Neuron (in vitro differentiated cells): ENCODE measurements around the gene SLC20A1.
"Not testable (repeated sequence)": the region's sequence is repeated elsewhere in the genome, so short reads cannot be mapped to it uniquely, and the experiment has no call there.

Experiments
- H2AFZ ChIP-seq: one replicate; pipeline ENCODE4 v1.6.1; 2013; ENCODE audit warnings: low read depth, mild to moderate bottlenecking, inconsistent platforms, low read length, moderate library complexity
- H3K27me3 ChIP-seq: one replicate; pipeline ENCODE4 v1.6.1; 2013; ENCODE audit warnings: low read length; ENCODE audit not compliant: insufficient read depth
- H3K36me3 ChIP-seq: one replicate; pipeline ENCODE4 v1.6.1; 2013; ENCODE audit warnings: low read length; ENCODE audit not compliant: insufficient read depth
- H3K4me1 ChIP-seq: one replicate; pipeline ENCODE4 v1.6.1; 2013; ENCODE audit warnings: low read length; ENCODE audit not compliant: insufficient read depth
- H3K4me3 ChIP-seq: 2 replicates; pipeline ENCODE4 v1.5.1; 2013; ENCODE audit warnings: mild to moderate bottlenecking, low read length, moderate library complexity
- H3K9me3 ChIP-seq: one replicate; pipeline ENCODE4 v1.6.1; 2013; ENCODE audit warnings: low read length

The SLC20A1 gene

GRCh38 chr2:112665113-112665780 lies 19.5 kb downstream of the SLC20A1 start:
- Histone ChIP-seq H2AFZ (no peak overlapping the region), H3K9me3 (no peaks in the 10 kb centered on the region), H3K36me3 (peaks cover 43% of the 10 kb centered on the region), H3K4me1 (no peaks in the 10 kb centered on the region), H3K4me3 (no peak overlapping the region), H3K27me3 (no peaks in the 10 kb centered on the region)

DNA sequence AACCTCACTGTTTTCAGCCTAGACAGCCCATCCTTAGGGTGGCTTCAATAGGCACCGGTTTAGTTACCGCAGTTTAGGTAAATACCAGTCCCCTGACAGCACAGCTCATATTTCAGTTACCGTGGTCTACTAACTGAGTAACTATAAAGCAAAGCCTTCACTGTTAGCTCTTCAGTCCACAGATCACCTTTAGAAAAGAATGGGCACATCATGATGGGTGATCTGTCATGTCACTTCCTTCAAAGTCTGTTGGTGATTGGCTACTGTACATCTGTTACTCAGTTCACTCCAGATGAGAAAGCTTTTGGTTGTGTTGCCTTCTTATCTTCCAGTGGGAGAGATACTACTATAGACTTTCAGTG lies 21.0 kb downstream of the SLC20A1 start:
- no peaks in the 10 kb centered on the region for H3K4me1 ChIP-seq
- H3K9me3 ChIP-seq: no peaks in the 10 kb centered on the region
- no peak overlapping the region for H2AFZ ChIP-seq
- H3K4me3 ChIP-seq: no peak overlapping the region
- peaks cover 29% of the 10 kb centered on the region for H3K36me3 ChIP-seq
- no peaks in the 10 kb centered on the region for H3K27me3 ChIP-seq

DNA sequence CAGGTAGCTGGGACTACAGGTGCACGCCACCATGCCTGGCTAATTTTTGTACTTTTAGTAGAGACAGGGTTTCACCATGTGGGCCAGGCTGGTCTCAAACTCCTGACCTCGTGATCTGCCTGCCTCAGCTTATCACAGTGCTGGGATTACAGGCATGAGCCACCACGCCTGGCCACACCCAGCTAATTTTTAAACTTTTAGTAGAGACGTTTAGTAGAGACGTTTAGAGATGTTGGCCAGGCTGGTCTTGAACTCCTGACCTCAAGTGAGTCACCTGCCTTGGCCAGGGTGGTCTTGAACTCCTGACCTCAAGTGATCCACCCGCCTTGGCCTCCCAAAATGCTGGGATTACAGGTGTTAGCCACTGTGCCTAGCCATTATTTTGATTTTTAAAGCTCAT lies 21.8 kb downstream of the SLC20A1 start:
- not testable (repeated sequence) for H3K4me1 ChIP-seq, H3K4me3 ChIP-seq, H3K9me3 ChIP-seq, H2AFZ ChIP-seq, H3K27me3 ChIP-seq
- H3K36me3 ChIP-seq: peaks cover 24% of the 10 kb centered on the region

DNA sequence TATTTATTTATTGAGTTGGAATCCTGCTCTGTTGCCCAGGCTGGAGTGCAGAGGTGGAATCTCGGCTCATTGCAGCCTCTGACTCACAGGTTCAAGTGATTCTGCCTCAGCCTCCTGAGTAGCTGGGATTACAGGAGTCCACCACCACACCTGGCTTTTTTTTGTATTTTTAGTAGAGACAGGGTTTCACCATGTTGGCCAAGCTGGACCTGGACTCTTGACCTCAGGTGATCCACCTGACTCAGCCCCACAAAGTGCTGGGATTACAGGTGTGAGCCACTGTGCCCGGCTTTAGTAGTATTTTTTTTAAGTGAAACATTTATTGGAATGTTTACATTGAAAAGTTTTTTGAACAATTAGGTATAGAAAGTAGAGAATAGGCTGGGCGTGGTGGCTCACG lies 23.9 kb downstream of the SLC20A1 start:
- Histone ChIP-seq H3K36me3 (peaks cover 5% of the 10 kb centered on the region), H3K4me1 (no peaks in the 10 kb centered on the region), H3K27me3 (no peaks in the 10 kb centered on the region), H2AFZ (no peak overlapping the region), H3K9me3 (no peaks in the 10 kb centered on the region), H3K4me3 (no peak overlapping the region)

GRCh38 chr2:112670252-112671022 lies 24.7 kb downstream of the SLC20A1 start:
- no peak overlapping the region for H3K4me3 ChIP-seq
- no peaks in the 10 kb centered on the region for H3K9me3 ChIP-seq
- H3K36me3 ChIP-seq: no peaks in the 10 kb centered on the region
- H2AFZ ChIP-seq: no peak overlapping the region
- H3K27me3 ChIP-seq: no peaks in the 10 kb centered on the region
- H3K4me1 ChIP-seq: no peaks in the 10 kb centered on the region

DNA sequence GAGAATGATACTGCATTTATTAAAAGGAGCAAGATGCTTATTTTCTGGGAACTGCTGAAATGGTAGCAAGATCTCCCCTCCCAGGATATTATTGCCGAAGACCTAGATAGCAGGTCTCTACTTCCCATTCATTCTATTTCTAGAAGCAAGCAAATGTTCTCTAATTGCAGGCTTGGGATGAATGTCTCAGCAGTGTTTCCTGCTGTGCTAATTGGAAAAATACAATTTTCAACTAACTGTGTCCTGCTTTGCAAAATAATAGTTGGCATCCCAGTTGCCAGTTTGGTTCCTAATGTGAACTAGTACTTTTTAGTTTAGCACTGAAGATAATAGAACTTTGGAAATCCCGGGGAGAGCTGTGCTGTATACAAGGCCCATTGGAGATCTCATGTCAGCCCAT lies 26.1 kb downstream of the SLC20A1 start:
- Histone ChIP-seq H3K27me3 (no peaks in the 10 kb centered on the region), H3K36me3 (no peaks in the 10 kb centered on the region), H2AFZ (no peak overlapping the region), H3K9me3 (no peaks in the 10 kb centered on the region), H3K4me3 (no peak overlapping the region), H3K4me1 (no peaks in the 10 kb centered on the region)

DNA sequence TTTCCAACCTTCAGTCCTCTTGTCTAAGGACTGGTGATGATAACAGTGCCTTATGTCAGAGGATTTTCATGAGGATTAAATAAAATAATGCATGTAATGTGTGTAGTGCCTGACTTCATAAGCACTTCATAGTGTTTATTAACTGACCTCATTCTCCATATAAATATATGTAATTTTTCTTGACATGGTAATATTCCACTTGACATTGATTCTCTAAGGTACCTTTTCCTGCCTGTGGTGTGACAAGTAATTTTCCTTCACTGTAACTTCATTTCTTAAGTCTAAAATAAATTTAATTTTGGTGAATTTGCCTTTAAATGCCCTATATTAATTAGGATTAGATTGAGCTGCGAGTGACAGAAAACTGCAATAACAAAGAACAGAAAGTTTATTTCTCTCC lies 27.3 kb downstream of the SLC20A1 start:
- Histone ChIP-seq H3K4me1 (no peaks in the 10 kb centered on the region), H2AFZ (no peak overlapping the region), H3K4me3 (no peak overlapping the region), H3K36me3 (no peaks in the 10 kb centered on the region), H3K9me3 (no peaks in the 10 kb centered on the region), H3K27me3 (no peaks in the 10 kb centered on the region)

DNA sequence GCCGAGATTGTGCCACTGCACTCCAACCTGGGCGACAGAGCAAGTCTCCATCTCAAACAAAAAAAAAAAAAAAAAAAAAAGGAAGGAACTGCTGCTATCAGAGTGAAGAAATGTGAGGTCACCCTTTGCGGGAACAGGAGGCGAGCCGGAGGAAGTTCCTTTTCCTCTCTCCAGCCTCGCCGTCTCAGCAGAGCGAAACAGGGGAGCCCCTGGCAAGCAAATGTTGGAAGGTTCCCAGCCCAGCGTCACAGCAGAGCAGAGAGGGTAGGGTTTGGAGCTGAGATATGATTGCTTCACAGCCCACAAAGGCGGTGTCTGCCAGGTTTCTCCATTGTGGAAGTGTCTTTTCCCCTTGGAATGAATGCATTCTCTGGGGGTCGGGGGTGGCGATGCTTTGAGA lies 28.5 kb downstream of the SLC20A1 start:
- no peaks in the 10 kb centered on the region for H3K36me3 ChIP-seq
- H3K9me3 ChIP-seq: no peaks in the 10 kb centered on the region
- H3K4me1 ChIP-seq: no peaks in the 10 kb centered on the region
- no peaks in the 10 kb centered on the region for H3K27me3 ChIP-seq
- no peak overlapping the region for H2AFZ ChIP-seq
- H3K4me3 ChIP-seq: no peak overlapping the region

DNA sequence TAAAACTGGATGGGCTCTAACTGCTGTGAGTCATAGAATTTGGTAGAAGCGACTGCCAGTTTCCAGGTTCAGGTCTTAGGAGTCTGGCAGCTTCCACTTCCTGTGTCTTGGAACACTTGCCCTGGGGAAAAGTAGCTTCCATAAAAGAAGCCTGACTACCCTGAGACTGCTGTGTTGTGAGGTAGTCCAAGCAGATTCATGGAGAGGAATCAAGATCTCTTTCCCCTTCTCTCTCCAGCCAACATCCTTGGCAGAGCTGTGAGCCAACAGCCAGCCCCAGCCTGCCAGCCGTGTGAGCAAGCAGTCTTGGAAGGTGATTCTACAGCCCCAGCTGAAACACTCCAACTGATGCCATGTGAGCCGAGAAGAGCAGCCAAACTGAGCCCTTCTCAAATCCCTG lies 33.7 kb downstream of the SLC20A1 start:
- Histone ChIP-seq H3K27me3 (no peaks in the 10 kb centered on the region), H2AFZ (no peak overlapping the region), H3K4me3 (no peak overlapping the region), H3K36me3 (no peaks in the 10 kb centered on the region), H3K9me3 (no peaks in the 10 kb centered on the region), H3K4me1 (no peaks in the 10 kb centered on the region)

DNA sequence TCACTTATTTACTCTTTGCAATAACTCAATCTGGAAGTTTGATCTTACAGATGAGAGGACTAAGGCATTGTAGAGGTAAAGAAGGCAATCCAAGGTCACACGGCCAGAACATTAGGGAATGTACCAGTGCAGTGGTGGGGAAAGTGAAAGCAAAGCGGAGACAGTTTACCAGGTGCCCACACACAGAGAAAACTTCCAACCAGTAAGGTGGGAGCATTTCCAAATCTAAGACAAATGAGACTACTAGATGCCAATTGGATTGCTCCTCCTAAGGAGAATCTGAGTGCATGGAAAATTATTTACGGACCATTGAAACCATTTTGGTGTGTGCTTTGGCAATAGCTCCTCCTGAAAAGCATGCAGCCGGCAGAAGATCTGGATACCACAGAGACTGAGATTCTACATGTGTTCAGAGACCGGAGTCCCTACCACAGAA lies 34.9 kb downstream of the SLC20A1 start:
- H3K4me1 ChIP-seq: no peaks in the 10 kb centered on the region
- H3K36me3 ChIP-seq: no peaks in the 10 kb centered on the region
- no peak overlapping the region for H3K4me3 ChIP-seq
- H3K27me3 ChIP-seq: no peaks in the 10 kb centered on the region
- no peak overlapping the region for H2AFZ ChIP-seq
- no peaks in the 10 kb centered on the region for H3K9me3 ChIP-seq

DNA sequence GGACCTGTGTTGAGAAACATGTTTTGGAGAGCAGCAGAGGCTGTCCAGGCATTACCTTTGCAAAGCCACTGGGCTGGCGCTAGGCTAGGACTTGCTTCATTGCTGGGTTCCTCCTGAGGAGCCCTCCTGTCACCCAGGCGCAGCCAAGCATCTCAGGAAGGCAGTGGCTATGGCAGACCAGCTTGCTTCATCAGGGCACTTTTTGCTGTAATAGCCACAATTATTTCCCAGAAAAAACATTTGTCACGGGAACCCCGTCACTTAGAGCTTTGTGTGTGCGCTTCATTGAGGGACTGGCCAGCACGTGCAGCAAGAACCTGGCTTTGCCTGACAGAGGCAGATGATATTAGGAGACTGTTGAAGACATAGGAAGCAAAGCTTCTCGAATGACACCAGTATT lies 36.4 kb downstream of the SLC20A1 start:
- Histone ChIP-seq H3K27me3 (no peaks in the 10 kb centered on the region), H3K9me3 (no peaks in the 10 kb centered on the region), H2AFZ (no peak overlapping the region), H3K4me3 (no peak overlapping the region), H3K36me3 (no peaks in the 10 kb centered on the region), H3K4me1 (no peaks in the 10 kb centered on the region)

DNA sequence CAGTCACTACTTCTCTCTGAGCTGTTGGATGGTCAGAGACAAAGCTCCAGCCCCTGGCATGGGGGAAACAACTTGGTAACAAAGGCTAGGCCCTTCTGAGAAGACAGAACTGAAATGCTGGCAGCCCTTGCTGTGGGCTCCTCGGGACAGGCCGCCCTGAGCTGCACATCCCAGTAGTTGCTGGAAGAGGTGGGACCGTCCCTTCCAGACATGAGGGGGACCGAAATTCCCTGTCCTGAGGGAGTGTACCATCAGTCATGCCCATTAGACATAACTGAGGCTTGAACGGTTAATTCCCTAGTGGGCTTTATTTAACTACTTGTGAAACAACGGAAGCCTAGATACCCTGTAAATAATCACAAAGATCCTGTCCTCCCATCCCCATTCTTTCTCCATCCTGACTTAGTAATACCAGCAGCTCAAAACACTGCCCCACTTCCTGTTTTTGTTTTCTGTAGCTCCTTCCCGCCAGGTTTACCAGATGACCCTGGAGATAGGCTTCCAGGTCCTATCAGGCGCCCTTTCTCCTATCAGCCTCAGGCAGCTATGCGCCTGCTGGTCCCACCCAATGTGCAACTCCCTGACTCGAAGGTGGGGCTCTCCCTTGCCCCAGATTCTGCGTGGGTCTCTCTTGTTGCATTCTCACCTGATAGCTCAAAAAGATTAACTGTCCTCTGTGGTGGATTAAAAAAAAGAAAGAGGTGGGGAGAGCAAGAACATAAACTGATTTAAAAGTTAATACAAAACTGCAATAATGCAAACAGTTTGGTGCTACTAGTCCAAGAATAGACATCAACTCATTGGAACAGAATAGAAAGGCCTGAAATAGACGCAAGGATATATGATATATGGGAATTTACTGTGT lies 38.0 kb downstream of the SLC20A1 start:
- no peaks in the 10 kb centered on the region for H3K4me1 ChIP-seq
- no peaks in the 10 kb centered on the region for H3K36me3 ChIP-seq
- H3K4me3 ChIP-seq: no peak overlapping the region
- H2AFZ ChIP-seq: no peak overlapping the region
- H3K27me3 ChIP-seq: no peaks in the 10 kb centered on the region
- no peaks in the 10 kb centered on the region for H3K9me3 ChIP-seq

- H3K4me1 ChIP-seq: no peaks in the 10 kb centered on the region
- no peak overlapping the region for H2AFZ ChIP-seq
- no peaks in the 10 kb centered on the region for H3K9me3 ChIP-seq
- no peaks in the 10 kb centered on the region for H3K27me3 ChIP-seq
- H3K36me3 ChIP-seq: no peaks in the 10 kb centered on the region
- H3K4me3 ChIP-seq: no peak overlapping the region
Measured at GRCh38 chr2:112684415-112684775, 38.7 kb downstream of the SLC20A1 start.
